Middle frontal gyrus (tissue), 1 donor: ENCODE data around the gene PCED1B.

ENCODE experiments used
- DNase-seq: peaks from one replicate; pipeline ENCODE4 v3.0.0-alpha.2; 2015; ENCODE audit warnings: low spot score; ENCODE audit errors: extremely low spot score

The PCED1B gene

GRCh38 chr12:47067176-47067575, 12.2 kb upstream of the PCED1B start:
- DNase-seq = no peak

GRCh38 chr12:47067771-47068431, 11.5 kb upstream of the PCED1B start:
- no peak for DNase-seq

GRCh38 chr12:47068539-47068938, 10.9 kb upstream of the PCED1B start:
- DNase-seq = no peak

- DNase-seq = no peak
Measured at GRCh38 chr12:47070310-47070709, 9.1 kb upstream of the PCED1B start.

- DNase-seq = no peak
Measured at GRCh38 chr12:47071241-47071852, 8.1 kb upstream of the PCED1B start.

GRCh38 chr12:47073951-47074350, 5.5 kb upstream of the PCED1B start:
- DNase-seq = no peak

- no peak for DNase-seq
Measured at GRCh38 chr12:47074757-47075156, 4.7 kb upstream of the PCED1B start.

- no peak for DNase-seq
Measured at GRCh38 chr12:47075192-47076084, 4.0 kb upstream of the PCED1B start.

GRCh38 chr12:47077206-47078085, 2.0 kb upstream of the PCED1B start:
- no peak for DNase-seq

GRCh38 chr12:47078086-47078395, 1.4 kb upstream of the PCED1B start:
- no peak for DNase-seq

- DNase-seq = no peak
Measured at GRCh38 chr12:47078733-47079467, 521 bp upstream of the PCED1B start.

GRCh38 chr12:47079981-47080724, 732 bp downstream of the PCED1B start:
- no peak for DNase-seq

- DNase-seq = no peak
Measured at GRCh38 chr12:47080725-47081502, 1.5 kb downstream of the PCED1B start.

GRCh38 chr12:47082283-47082682, 2.9 kb downstream of the PCED1B start:
- DNase-seq = no peak

- no peak for DNase-seq
Measured at GRCh38 chr12:47082796-47083621, 3.6 kb downstream of the PCED1B start.

GRCh38 chr12:47084172-47084571, 4.8 kb downstream of the PCED1B start:
- DNase-seq = no peak

- DNase-seq = no peak
Measured at GRCh38 chr12:47085815-47086252, 6.4 kb downstream of the PCED1B start.

GRCh38 chr12:47087088-47087688, 7.8 kb downstream of the PCED1B start:
- DNase-seq = no peak
